Uterus (tissue), 2 donors: ENCODE data around the gene CSF1R.

Experiments used
- CTCF ChIP-seq, 4 experiments: fragments of 200-600 bp in 2 of 4; fragments of 450-650 bp in 2 of 4; sonication (generic) in 2 of 4; IDR thresholded peaks; one replicate each; pipeline ENCODE4 v1.5.1; 2016 to 2019; ENCODE audit warnings: antibody characterized with exemption in 4 of 4, mild to moderate bottlenecking in 2 of 4, moderate library complexity in 1 of 4
- POLR2A ChIP-seq, 2 donors: fragments of 450-650 bp; IDR thresholded peaks; one replicate each; pipeline ENCODE4 v1.6.1; 2016; ENCODE audit warnings: antibody characterized with exemption in 2 of 2, mild to moderate bottlenecking in 1 of 2, moderate library complexity in 1 of 2

GRCh38 chr5:150035139-150035895 is 51.0 kb downstream of the CSF1R start:
- TF ChIP-seq POLR2A (IDR thresholded peaks at IDR 0.05) (no peak), CTCF (IDR thresholded peaks at IDR 0.05) (no peak)
